Immature natural killer cell (primary cell): Measurements from ENCODE around the gene OR7C1. TPM values are rescaled to one million over a fixed set of nuclear protein-coding genes. Genes with fewer than 3 reads are reported as not detected.
"Not testable (repeated sequence)": the region's sequence is repeated elsewhere in the genome, so short reads cannot be mapped to it uniquely, and the experiment has no call there.

Source experiments
- DNase-seq, 3 donors: peaks; one replicate each; pipeline ENCODE4 v3.0.0; 2022; ENCODE audit warnings: mixed read lengths in 1 of 3
- H3K27ac Mint-ChIP-seq, 6 donors: one replicate each; pipeline ENCODE4 v1.8.0; 2020; ENCODE audit warnings: mixed read lengths in 6 of 6, mild to moderate bottlenecking in 5 of 6, inconsistent platforms in 4 of 6, moderate library complexity in 3 of 6
- H3K27me3 Mint-ChIP-seq, 3 donors: one replicate each; pipeline ENCODE4 v1.8.0; 2020 to 2021; ENCODE audit warnings: low read depth in 3 of 3, mild to moderate bottlenecking in 3 of 3, mixed read lengths in 3 of 3, moderate library complexity in 3 of 3, inconsistent platforms in 1 of 3
- H3K36me3 Mint-ChIP-seq, 3 donors: one replicate each; pipeline ENCODE4 v1.8.0; 2020; ENCODE audit warnings: mixed read lengths in 3 of 3, inconsistent platforms in 2 of 3, mild to moderate bottlenecking in 2 of 3
- H3K4me1 Mint-ChIP-seq, 2 donors: one replicate each; pipeline ENCODE4 v1.8.0; 2020; ENCODE audit warnings: inconsistent platforms in 2 of 2, mild to moderate bottlenecking in 2 of 2, mixed read lengths in 2 of 2, moderate library complexity in 1 of 2
- H3K4me3 Mint-ChIP-seq, 5 donors: one replicate each; pipeline ENCODE4 v1.8.0; 2020; ENCODE audit warnings: mild to moderate bottlenecking in 5 of 5, mixed read lengths in 5 of 5, inconsistent platforms in 3 of 5, moderate library complexity in 3 of 5
- H3K9me3 Mint-ChIP-seq, 6 donors: one replicate each; pipeline ENCODE4 v1.8.0; 2020; ENCODE audit warnings: mild to moderate bottlenecking in 6 of 6, mixed read lengths in 6 of 6, inconsistent platforms in 4 of 6, moderate library complexity in 3 of 6
- polyA plus RNA-seq, 3 donors: library from polyadenylated mRNA; unstranded; fragments of 300-500 nt; fragmentation: Illumina TruSeq; gene quantifications; one replicate each; pipeline ENCODE4 v1.2.3, GENCODE V29; 2021

OR7C1 gene
- polyA plus RNA-seq, 3 donors from 2014 or later: not detected

DNA sequence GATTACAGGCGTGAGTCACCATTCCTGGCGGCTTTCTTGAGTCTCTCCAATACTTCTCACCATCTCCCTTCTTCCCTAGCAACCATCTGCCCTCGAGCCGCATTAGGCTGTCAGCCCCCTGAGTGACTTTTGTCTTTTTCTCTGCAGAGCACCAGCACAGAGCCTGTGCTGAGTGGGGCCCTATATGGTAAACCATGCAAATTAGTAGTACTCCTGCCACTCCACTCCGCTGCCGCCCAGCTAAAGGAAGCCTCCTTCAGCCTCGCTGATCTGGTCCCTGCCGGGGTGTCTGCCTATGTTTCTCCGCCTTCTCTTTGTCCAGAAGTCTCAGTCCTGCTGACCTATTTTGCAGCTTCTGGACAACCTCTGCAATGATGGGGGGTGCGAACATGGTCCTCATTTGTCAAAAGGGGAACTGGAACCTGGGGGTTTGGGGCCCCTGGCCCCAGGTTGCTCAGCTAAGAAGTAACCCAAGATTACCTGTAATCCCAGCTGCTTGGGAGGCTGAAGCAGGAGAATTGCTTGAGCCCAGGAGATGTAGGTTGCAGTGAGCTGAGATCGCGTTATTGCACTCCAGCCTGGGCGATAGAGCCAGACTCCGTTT lies 54.3 kb downstream of the OR7C1 start:
- not testable (repeated sequence) for H3K9me3 Mint-ChIP-seq, H3K4me3 Mint-ChIP-seq, H3K36me3 Mint-ChIP-seq, H3K27ac Mint-ChIP-seq, DNase-seq
- H3K27me3 Mint-ChIP-seq: peaks cover 7 to 23% (median 19%) of the 10 kb centered on the region in 3 donors
- peaks cover 17 to 18% of the 10 kb centered on the region in 2 donors for H3K4me1 Mint-ChIP-seq

GRCh38 chr19:14779151-14779550 lies 55.8 kb downstream of the OR7C1 start:
- Mint-ChIP-seq H3K27me3 (peaks cover 7 to 20% (median 17%) of the 10 kb centered on the region in 3 donors), H3K4me3 (no peak overlapping the region), H3K9me3 (no peaks in the 10 kb centered on the region), H3K27ac (no peak overlapping the region), H3K36me3 (no peaks in the 10 kb centered on the region), H3K4me1 (peaks cover 6 to 10% of the 10 kb centered on the region in 2 donors)
- DNase-seq: no peak

GRCh38 chr19:14778110-14778845 lies 56.7 kb downstream of the OR7C1 start, which contains the start of gene ADGRE2:
ADGRE2 (minus strand) TSS chr19:14778560; CDS start chr19:14776756, 1,804 bp downstream.
- peaks cover 7 to 19% (median 17%) of the 10 kb centered on the region in 3 donors for H3K27me3 Mint-ChIP-seq
- H3K4me1 Mint-ChIP-seq, DNase-seq, H3K36me3 Mint-ChIP-seq, H3K27ac Mint-ChIP-seq, H3K9me3 Mint-ChIP-seq: not testable (repeated sequence)
- peak within 1 kb of the TSS in 1 of 5 donors; percentile 48 for H3K4me3 Mint-ChIP-seq

DNA sequence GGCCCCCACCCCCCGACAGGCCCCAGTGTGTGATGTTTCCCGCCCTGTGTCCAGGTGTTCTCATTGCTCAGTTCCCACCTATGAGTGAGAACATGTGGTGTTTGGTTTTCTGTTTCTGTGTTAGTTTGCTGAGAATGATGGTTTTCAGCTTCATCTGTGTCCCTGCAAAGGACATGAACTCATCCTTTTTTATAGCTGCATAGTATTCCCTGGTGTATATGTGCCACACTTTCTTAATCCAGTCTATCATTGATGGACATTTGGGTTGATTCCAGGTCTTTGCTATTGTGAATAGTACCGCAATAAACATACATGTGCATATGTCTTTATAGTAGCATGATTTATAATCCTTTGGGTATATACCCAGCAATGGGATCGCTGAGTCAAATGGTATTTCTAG lies 57.3 kb downstream of the OR7C1 start:
- not testable (repeated sequence) for H3K9me3 Mint-ChIP-seq, H3K4me1 Mint-ChIP-seq, H3K27ac Mint-ChIP-seq, H3K36me3 Mint-ChIP-seq, DNase-seq
- Mint-ChIP-seq H3K4me3 (peak overlapping the region in 1 of 5 donors; percentile 48), H3K27me3 (peaks cover 7 to 17% (median 17%) of the 10 kb centered on the region in 3 donors)

- H3K27ac Mint-ChIP-seq: peak overlapping the region in 1 of 6 donors; percentile 18
These were observed 59.0 kb downstream of the OR7C1 start for GRCh38 chr19:14775869-14776586.

DNA sequence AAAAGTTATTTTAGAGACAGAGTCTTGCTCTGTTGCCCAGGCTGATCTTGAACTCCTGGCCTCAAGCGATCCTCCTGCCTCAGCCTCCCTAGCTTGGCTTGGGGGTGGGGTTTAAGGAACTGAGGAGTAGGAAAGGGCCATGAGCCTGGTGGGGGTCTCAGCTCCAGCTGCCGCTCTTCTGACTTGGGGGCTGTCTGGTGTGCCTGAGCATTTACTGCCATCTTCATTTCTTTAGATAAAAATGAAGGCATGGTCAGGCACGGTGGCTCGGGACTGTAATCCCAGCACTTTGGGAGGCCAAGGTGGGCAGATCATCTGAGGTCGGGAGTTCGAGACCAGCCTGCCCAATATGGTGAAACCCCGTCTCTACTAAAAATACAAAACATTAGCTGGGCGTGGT lies 59.7 kb downstream of the OR7C1 start:
- DNase-seq, H3K9me3 Mint-ChIP-seq, H3K27ac Mint-ChIP-seq, H3K4me1 Mint-ChIP-seq, H3K36me3 Mint-ChIP-seq: not testable (repeated sequence)
- Mint-ChIP-seq H3K4me3 (peak overlapping the region in 2 of 5 donors; percentile 6 to 58), H3K27me3 (peaks cover 7 to 18% (median 17%) of the 10 kb centered on the region in 3 donors)

More at GRCh38 chr19:14775869-14776586, 59.0 kb downstream of the OR7C1 start:
- DNase-seq: no peak
- Mint-ChIP-seq H3K27me3 (peaks cover 7 to 19% (median 17%) of the 10 kb centered on the region in 3 donors), H3K9me3 (no peaks in the 10 kb centered on the region), H3K4me3 (peak overlapping the region in 4 of 5 donors; percentile 26 to 72 (median 40)), H3K36me3 (no peaks in the 10 kb centered on the region), H3K4me1 (peaks cover 6 to 10% of the 10 kb centered on the region in 2 donors)

GRCh38 chr19:14774373-14774772 lies 60.6 kb downstream of the OR7C1 start:
- no peak for DNase-seq
- Mint-ChIP-seq H3K27me3 (peaks cover 7 to 18% (median 17%) of the 10 kb centered on the region in 3 donors), H3K9me3 (no peaks in the 10 kb centered on the region), H3K36me3 (no peaks in the 10 kb centered on the region), H3K4me3 (no peak overlapping the region), H3K4me1 (peaks cover 6 to 10% of the 10 kb centered on the region in 2 donors), H3K27ac (no peak overlapping the region)

DNA sequence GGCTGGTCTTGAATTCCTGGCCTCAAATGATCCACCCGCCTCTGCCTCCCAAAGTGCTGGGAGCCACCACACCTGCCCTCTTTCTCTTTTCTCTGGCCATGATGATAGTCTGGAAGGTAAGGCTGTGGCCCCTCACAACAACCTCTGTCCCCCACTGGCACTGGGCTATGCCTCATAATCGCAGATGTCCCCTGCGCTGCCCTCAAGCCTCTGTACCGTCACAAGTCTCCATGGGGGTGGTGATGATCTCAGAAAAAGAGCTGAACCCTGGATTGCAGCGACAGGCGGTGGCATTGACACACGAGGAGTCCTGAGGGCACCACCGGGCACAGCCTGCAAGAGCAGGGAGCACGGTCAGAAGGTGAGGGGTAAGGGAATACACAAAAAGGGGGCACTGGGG lies 61.3 kb downstream of the OR7C1 start:
- not testable (repeated sequence) for H3K9me3 Mint-ChIP-seq, H3K36me3 Mint-ChIP-seq, H3K4me1 Mint-ChIP-seq, H3K4me3 Mint-ChIP-seq, H3K27ac Mint-ChIP-seq, DNase-seq
- H3K27me3 Mint-ChIP-seq: peaks cover 7 to 18% (median 17%) of the 10 kb centered on the region in 3 donors

DNA sequence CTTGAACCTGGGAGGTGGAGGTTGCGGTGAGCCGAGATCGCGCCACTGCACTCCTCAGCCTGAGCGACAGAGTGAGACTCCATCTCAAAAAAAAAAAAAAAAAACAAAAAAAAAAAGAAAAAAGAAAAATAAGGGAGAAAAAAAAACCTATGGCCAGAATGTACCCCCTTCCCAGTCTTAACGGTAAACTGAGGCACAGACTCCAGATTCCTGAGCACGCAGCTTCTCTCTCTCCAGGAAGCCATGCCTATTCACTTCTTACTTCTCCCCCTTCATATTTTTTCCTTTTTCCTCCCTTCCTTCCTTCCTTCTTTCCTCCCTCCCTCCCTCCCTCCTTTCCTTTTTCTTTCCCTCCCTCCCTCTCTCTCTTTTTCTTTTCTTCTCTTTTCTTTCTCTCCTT lies 62.0 kb downstream of the OR7C1 start:
- H3K36me3 Mint-ChIP-seq: no peaks in the 10 kb centered on the region
- H3K27ac Mint-ChIP-seq: no peak overlapping the region
- DNase-seq: no peak
- no peak overlapping the region for H3K4me3 Mint-ChIP-seq
- peaks cover 7 to 15% (median 14%) of the 10 kb centered on the region in 3 donors for H3K27me3 Mint-ChIP-seq
- no peaks in the 10 kb centered on the region for H3K9me3 Mint-ChIP-seq
- peaks cover 6 to 10% of the 10 kb centered on the region in 2 donors for H3K4me1 Mint-ChIP-seq

GRCh38 chr19:14772467-14772866 lies 62.5 kb downstream of the OR7C1 start:
- Mint-ChIP-seq H3K4me1 (peaks cover 6 to 7% of the 10 kb centered on the region in 2 donors), H3K36me3 (no peaks in the 10 kb centered on the region), H3K9me3 (no peaks in the 10 kb centered on the region), H3K27me3 (peaks cover 4 to 10% (median 10%) of the 10 kb centered on the region in 3 donors), H3K4me3 (no peak overlapping the region), H3K27ac (no peak overlapping the region)
- DNase-seq: no peak

GRCh38 chr19:14770944-14771839 lies 63.8 kb downstream of the OR7C1 start:
- peaks cover 2 to 9% (median 3%) of the 10 kb centered on the region in 3 donors for H3K27me3 Mint-ChIP-seq
- no peaks in the 10 kb centered on the region for H3K36me3 Mint-ChIP-seq
- H3K9me3 Mint-ChIP-seq: no peaks in the 10 kb centered on the region
- peaks cover 4 to 5% of the 10 kb centered on the region in 2 donors for H3K4me1 Mint-ChIP-seq
- no peak overlapping the region for H3K4me3 Mint-ChIP-seq
- DNase-seq: no peak
- no peak overlapping the region for H3K27ac Mint-ChIP-seq

- Mint-ChIP-seq H3K4me1 (no peaks in the 10 kb centered on the region), H3K27me3 (peaks cover 0 to 5% (median 2%) of the 10 kb centered on the region in 3 donors), H3K9me3 (no peaks in the 10 kb centered on the region), H3K36me3 (no peaks in the 10 kb centered on the region), H3K27ac (no peak overlapping the region), H3K4me3 (no peak overlapping the region)
- no peak for DNase-seq
These were observed 64.8 kb downstream of the OR7C1 start for GRCh38 chr19:14770136-14770535.

- H3K4me3 Mint-ChIP-seq: no peak overlapping the region
- H3K4me1 Mint-ChIP-seq: no peaks in the 10 kb centered on the region
- no peaks in the 10 kb centered on the region for H3K9me3 Mint-ChIP-seq
- no peak overlapping the region for H3K27ac Mint-ChIP-seq
- H3K27me3 Mint-ChIP-seq: peaks cover 0 to 3% (median 2%) of the 10 kb centered on the region in 3 donors
- no peak for DNase-seq
- no peaks in the 10 kb centered on the region for H3K36me3 Mint-ChIP-seq
These were observed 65.8 kb downstream of the OR7C1 start for GRCh38 chr19:14769201-14769600.
